ENCODE measurements around the gene POC1A.

GRCh38 chr3:52028572-52028971 lies 125.7 kb downstream of the POC1A start:
- no peak for TF ChIP-seq CTCF (IDR thresholded peaks at IDR 0.05; ENCODE audit: low read depth, low read length)
- TF ChIP-seq EZH2phosphoT487 (IDR thresholded peaks at IDR 0.05; ENCODE audit: low read depth), result no peak
